Muscle of leg (tissue), 11 donors: Measurements from ENCODE around the gene NPIPB6. TPM values are rescaled to one million over a fixed set of nuclear protein-coding genes. Genes with fewer than 3 reads are reported as not detected.
A peak's percentile ranks its signal among the peaks of the same experiment; 100 is the strongest.

Source experiments
- DNase-seq: peaks from one replicate; pipeline ENCODE4 v3.0.0; 2013
- H3K27ac ChIP-seq: one replicate; pipeline ENCODE4 v1.5.1; 2013; ENCODE audit warnings: mild to moderate bottlenecking, low read length, control low read depth
- H3K27me3 ChIP-seq: one replicate; pipeline ENCODE4 v1.6.1; 2013; ENCODE audit warnings: low read length; ENCODE audit not compliant: control insufficient read depth, insufficient read depth
- H3K36me3 ChIP-seq: one replicate; pipeline ENCODE4 v1.6.1; 2013; ENCODE audit warnings: low read length; ENCODE audit not compliant: control insufficient read depth, insufficient read depth
- H3K4me1 ChIP-seq: one replicate; pipeline ENCODE4 v1.6.1; 2013; ENCODE audit warnings: low read length; ENCODE audit not compliant: control insufficient read depth, insufficient read depth
- H3K4me3 ChIP-seq: one replicate; pipeline ENCODE4 v1.5.1; 2013; ENCODE audit warnings: low read length, control low read depth
- H3K9me3 ChIP-seq: replicated peaks from 2 replicates; pipeline ENCODE4 v1.6.1; 2013; ENCODE audit warnings: low read depth, low read length; ENCODE audit not compliant: control insufficient read depth
- WGBS: methylation state at CpG from one replicate; pipeline ENCODE4 v1.1.5; 2013; ENCODE audit warnings: missing lambda C conversion rate; ENCODE audit not compliant: insufficient coverage; 5-methylcytosine and 5-hydroxymethylcytosine counted together
- polyA plus RNA-seq, 8 donors: library from polyadenylated mRNA; unstranded; fragments of 120-200 nt; gene quantifications; one replicate each; pipeline versions ENCODE4 v1.2.1 to v1.2.3, GENCODE V29; 2013; ENCODE audit warnings: inconsistent platforms in 1 of 8, low replicate concordance in 1 of 8; ENCODE audit not compliant: insufficient read length in 8 of 8, insufficient read depth in 1 of 8
- total RNA-seq: library from RNA; stranded (reverse); fragments of 120-200 nt; gene quantifications from one replicate; pipeline ENCODE4 v1.2.4, GENCODE V29; 2013

Gene NPIPB6
- total and polyA plus RNA-seq, 9 donors = 0.34 to 2.3 (median 0.84) TPM; not detected in 2

DNA sequence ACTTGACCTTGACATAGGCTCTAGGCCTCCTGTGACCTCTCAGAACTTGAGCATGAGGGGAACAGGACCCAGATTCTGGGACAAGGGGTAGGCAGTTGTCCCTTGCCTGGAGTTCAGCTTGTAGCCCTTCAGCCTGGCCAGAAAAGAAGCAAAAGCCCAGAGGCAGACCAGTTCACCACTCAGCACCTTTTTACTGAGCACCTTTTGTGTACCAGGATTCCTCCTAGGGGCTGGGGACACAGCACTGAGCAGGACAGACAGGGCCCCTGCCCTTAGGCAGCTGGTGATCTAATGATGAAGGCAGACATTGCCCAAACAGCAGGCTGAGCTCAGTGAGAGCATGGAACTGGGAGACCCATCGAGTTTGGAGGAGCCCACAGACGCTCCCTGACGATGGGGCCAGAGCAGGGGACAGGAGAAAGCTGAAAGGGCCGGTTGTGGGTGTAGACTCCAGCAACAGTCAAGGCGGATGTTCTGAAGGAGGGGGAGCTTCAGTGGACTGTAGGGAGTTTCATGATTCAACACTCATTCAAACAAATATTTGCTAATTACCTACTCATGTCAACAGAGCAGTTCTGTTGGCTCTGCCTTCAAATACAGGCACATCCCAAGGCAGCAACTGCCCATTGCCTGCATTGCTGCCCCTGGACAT is 38.9 kb downstream of the NPIPB6 start:
- no peak for DNase-seq
- Histone ChIP-seq H3K4me1 (no peaks in the 10 kb centered on the region), H3K27me3 (no peaks in the 10 kb centered on the region), H3K9me3 (no peaks in the 10 kb centered on the region), H3K4me3 (no peak overlapping the region), H3K27ac (no peak overlapping the region), H3K36me3 (peaks cover under 1% of the 10 kb centered on the region)
- 29% methylated on average over 1 of the region's 5 CpGs for WGBS

DNA sequence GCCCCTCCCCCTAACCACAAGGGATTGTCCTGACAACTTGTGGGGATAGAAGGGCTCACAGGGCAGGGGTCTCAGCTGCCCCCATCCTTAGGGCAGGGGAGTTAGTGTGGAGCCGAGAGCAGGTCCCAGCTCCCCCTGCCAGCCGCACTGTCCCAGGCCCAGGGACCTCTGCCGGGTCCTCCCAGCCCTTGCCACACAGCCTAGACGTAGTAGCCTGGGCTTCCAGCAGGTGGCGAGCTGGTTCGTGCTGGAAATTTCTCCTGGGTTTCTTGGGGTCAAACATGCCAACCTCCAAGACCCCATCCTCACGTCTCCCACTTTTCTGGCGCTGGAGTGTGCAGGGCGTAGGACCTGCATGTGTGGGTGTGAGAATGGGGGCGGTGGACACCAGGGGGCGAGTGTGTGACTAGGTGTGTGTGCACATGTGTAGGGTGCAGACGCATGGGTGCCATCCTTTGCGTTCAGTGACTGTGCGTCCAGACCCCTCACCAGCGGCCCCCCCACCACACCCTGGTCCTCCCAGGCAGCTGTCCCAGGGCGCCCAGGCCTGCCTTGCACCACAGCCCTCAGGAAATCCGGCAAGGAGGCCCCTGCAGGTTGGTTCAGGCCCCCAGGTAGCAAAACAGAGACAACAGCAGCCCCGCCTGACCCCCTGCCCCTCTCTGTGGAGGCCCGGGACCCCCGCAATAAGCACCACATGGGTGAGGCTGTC is 41.5 kb downstream of the NPIPB6 start:
- Histone ChIP-seq H3K4me1 (no peaks in the 10 kb centered on the region), H3K9me3 (no peaks in the 10 kb centered on the region), H3K27me3 (no peaks in the 10 kb centered on the region), H3K27ac (no peak overlapping the region), H3K4me3 (no peak overlapping the region), H3K36me3 (peaks cover 8% of the 10 kb centered on the region)
- 70% methylated on average over 14 of the region's 20 CpGs for WGBS
- DNase-seq = no peak

DNA sequence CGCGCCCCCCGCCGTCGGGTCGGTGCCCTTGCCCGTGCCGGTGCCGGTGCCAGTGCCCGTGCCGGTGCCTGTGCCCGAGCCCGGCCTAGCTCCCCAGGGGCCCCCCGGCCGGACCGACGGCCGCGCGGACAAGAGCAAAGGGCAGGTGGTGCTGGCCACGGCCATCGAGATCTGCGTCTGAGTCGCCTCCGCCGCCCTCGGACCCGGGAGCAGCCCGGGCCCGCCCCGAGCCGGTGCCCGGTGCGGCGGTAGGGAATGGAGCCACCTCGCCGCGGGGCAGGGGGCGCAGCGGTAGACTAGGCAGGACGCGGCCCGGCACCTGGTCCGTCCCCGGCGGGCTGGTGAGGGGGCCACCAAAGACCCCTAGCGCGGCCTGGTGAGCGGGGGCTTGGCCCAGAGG is 42.6 kb downstream of the NPIPB6 start:
- WGBS = 94% methylated on average over 41 of the region's 49 CpGs
- Histone ChIP-seq H3K4me1 (no peaks in the 10 kb centered on the region), H3K9me3 (no peaks in the 10 kb centered on the region), H3K4me3 (no peak overlapping the region), H3K36me3 (peaks cover 8% of the 10 kb centered on the region), H3K27ac (no peak overlapping the region), H3K27me3 (no peaks in the 10 kb centered on the region)
- no peak for DNase-seq

DNA sequence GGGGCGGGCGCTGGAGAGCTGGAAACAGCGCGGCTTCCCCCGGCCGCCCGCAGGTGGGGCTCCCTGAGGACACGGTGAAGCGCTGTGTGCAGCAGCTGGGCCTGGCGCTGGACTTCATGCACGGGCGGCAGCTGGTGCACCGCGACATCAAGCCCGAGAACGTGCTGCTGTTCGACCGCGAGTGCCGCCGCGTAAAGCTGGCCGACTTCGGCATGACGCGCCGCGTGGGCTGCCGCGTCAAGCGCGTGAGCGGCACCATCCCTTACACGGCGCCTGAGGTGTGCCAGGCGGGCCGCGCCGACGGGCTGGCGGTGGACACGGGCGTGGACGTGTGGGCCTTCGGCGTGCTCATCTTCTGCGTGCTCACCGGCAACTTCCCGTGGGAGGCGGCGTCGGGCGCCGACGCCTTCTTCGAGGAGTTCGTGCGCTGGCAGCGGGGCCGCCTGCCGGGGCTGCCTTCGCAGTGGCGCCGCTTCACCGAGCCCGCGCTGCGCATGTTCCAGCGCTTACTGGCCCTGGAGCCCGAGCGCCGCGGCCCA is 43.2 kb downstream of the NPIPB6 start:
- Histone ChIP-seq H3K36me3 (peaks cover 8% of the 10 kb centered on the region), H3K9me3 (no peaks in the 10 kb centered on the region), H3K4me1 (no peaks in the 10 kb centered on the region), H3K27me3 (no peaks in the 10 kb centered on the region), H3K4me3 (no peak overlapping the region), H3K27ac (no peak overlapping the region)
- DNase-seq = no peak
- WGBS = 94% methylated on average over 73 of the region's 73 CpGs

DNA sequence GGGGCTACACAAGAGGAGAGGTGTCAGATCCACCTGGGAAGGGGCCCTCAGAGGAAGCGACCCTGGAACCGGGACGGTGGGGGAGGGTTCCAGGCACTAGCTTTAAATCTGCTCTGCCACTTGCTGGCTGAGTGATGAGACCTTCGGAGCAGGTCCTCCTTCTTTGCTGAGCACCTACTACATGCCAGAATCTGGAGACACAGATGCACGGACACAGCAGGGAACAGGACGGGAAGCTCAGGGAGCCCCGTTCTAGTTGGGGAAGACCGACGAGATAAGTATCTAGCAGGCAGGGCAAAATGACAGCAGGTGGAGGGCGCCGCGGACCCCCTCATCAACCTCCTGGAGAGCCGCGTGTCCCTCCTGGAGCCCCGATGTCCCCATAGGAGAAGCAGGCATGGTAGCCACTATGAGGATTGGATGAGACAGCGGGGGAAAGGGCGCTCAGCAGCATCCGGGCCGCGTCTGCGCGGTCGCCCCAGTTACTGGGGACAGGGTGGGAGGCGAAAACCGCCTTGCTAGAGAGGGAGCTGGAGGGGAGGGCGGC is 43.8 kb downstream of the NPIPB6 start:
- no peaks in the 10 kb centered on the region for H3K27me3 ChIP-seq
- WGBS = 86% methylated on average over 23 of the region's 26 CpGs
- H3K4me1 ChIP-seq = no peaks in the 10 kb centered on the region
- no peaks in the 10 kb centered on the region for H3K9me3 ChIP-seq
- no peak overlapping the region for H3K4me3 ChIP-seq
- H3K36me3 ChIP-seq = peaks cover 8% of the 10 kb centered on the region
- DNase-seq = no peak
- no peak overlapping the region for H3K27ac ChIP-seq

DNA sequence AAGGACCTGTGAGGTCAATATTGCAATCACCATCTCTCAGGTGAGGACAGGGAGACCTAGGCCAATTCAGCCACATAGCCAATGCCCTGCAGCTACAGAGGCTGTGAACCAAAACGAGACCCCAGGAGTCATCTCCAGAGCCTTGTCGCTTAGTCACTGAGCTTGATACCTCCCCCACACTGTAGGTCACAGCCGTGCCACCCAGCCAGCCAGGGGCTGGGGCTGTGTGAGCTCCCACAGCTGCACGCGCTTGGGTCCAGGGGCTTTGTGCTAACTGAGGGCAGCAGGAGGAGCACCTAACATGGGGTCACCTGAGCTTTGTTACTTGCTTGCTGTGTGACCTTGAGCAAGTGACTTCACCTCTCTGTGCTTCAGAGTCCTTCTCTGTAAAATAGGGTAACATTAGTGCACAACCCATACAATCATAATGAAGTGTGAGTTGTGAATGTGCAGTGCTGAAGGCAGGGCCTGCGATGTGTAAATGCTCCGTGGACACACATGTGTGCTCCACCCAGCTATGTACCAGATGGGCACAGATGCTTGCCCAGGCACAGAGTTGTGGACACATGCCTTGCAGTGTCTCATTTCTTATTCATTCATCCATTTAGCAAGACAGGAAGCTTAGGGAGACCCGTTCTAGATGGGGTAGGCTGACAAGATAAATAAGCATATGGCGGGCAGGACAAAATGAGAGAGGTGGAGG is 45.1 kb downstream of the NPIPB6 start:
- H3K36me3 ChIP-seq = peaks cover 8% of the 10 kb centered on the region
- H3K27me3 ChIP-seq = no peaks in the 10 kb centered on the region
- no peak overlapping the region for H3K27ac ChIP-seq
- no peaks in the 10 kb centered on the region for H3K9me3 ChIP-seq
- 82% methylated on average over 3 of the region's 9 CpGs for WGBS
- no peaks in the 10 kb centered on the region for H3K4me1 ChIP-seq
- no peak for DNase-seq
- H3K4me3 ChIP-seq = no peak overlapping the region

DNA sequence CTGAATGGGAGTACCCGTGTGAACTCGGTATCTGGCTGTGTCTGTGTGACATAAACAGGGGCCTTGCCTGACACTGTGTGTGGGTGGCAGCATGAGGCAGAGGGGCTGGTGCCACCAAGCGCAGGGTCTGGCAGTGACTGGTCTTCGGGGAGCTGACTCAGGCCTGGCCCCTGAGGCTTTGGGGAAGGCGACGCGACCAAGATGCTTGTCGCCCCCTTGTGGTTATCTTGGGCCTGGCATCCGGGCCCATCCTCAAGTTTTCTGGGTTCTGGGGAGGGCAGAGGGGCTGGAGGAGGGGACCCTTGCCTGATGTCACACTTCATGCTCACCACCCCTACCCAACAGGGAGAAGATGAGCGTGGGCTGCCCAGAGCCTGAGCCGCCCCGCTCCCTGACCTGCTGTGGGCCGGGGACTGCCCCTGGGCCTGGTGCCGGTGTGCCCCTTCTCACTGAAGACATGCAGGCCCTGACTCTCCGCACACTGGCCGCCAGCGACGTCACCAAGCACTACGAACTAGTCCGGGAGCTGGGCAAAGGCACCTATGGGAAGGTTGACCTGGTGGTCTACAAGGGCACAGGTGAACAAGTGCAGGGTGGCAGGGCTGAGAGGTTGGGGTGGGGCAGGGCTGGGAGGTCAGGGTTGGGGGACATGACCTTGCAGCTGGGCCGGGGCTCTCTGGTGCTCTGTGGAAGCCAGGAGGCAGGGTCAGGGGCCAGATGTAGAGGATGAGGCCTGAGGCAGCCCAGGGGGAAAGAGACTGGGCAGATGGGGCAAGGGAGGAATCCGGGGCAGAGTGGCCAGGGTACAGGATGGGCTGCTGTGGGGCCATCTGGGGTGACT is 46.0 kb downstream of the NPIPB6 start:
- Histone ChIP-seq H3K36me3 (peaks cover 8% of the 10 kb centered on the region), H3K4me3 (no peak overlapping the region), H3K4me1 (no peaks in the 10 kb centered on the region), H3K9me3 (no peaks in the 10 kb centered on the region), H3K27me3 (no peaks in the 10 kb centered on the region), H3K27ac (no peak overlapping the region)
- peak; percentile 38 for DNase-seq
- WGBS = 67% methylated on average over 14 of the region's 22 CpGs

DNA sequence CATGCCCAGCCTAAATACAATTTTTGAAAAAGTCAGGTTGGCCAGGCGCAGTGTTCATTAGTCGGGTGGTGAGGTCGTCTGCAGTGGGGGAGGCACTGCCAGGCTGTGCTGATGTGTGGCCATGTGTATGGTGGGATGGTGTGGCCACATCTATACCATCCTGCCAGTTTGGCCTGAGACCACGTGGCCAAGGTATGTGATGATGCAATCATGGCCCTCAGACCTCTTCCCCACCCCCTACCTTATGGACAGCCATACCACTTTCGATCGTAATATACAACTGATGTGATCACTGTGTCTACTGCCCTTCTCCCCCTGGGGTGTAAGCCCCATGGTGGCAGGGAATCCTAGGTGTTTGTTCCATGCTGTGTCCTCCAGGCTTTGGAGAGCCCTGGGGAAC is 47.3 kb downstream of the NPIPB6 start:
- Histone ChIP-seq H3K27ac (no peak overlapping the region), H3K9me3 (no peaks in the 10 kb centered on the region), H3K36me3 (peaks cover 8% of the 10 kb centered on the region), H3K4me3 (no peak overlapping the region), H3K27me3 (no peaks in the 10 kb centered on the region), H3K4me1 (no peaks in the 10 kb centered on the region)
- no peak for DNase-seq
- WGBS = 90% methylated on average over 2 of the region's 6 CpGs

DNA sequence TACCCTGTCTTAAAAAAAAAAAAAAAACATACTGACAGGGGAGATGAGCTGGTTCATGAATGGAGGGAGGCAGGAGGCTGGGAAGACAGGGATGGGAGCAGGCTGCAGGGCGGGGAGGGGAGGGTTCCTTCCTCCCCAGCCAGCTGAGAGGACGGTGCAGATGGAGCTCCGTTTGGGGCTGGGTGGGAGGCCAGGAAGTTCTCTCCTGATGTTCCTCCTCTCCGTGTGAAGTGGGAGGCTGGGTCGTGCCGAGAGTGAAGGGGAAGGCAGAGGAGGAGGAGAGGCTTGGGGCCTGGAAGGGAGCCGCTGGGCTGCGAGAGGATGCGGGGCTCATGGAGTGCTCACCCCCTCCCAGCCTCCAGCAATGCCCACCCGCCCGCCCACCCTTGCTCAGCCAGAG is 49.7 kb downstream of the NPIPB6 start:
- Histone ChIP-seq H3K4me1 (no peaks in the 10 kb centered on the region), H3K4me3 (no peak overlapping the region), H3K36me3 (no peaks in the 10 kb centered on the region), H3K27me3 (no peaks in the 10 kb centered on the region), H3K9me3 (no peaks in the 10 kb centered on the region), H3K27ac (no peak overlapping the region)
- no peak for DNase-seq
- WGBS = 63% methylated on average over 1 of the region's 11 CpGs
